Mucosa of rectum (tissue), 2 donors: ENCODE data around the gene WNT10A.
"Not testable (repeated sequence)": the region's sequence is repeated elsewhere in the genome, so short reads cannot be mapped to it uniquely, and the experiment has no call there.

ENCODE experiments used
- H3K27ac ChIP-seq, 2 donors: one replicate each; pipeline ENCODE4 v1.7.0; 2013; ENCODE audit warnings: inconsistent platforms in 2 of 2, low read depth in 2 of 2, low read length in 2 of 2
- H3K27me3 ChIP-seq, 2 donors: one replicate each; pipeline ENCODE4 v1.7.0; 2013; ENCODE audit warnings: low read length in 2 of 2; ENCODE audit not compliant: control insufficient read depth in 2 of 2, insufficient read depth in 2 of 2
- H3K36me3 ChIP-seq, 2 donors: one replicate each; pipeline ENCODE4 v1.7.0; 2013; ENCODE audit warnings: low read length in 2 of 2; ENCODE audit not compliant: control insufficient read depth in 2 of 2, insufficient read depth in 2 of 2
- H3K4me1 ChIP-seq, 2 donors: one replicate each; pipeline ENCODE4 v1.7.0; 2013; ENCODE audit warnings: low read length in 2 of 2, mild to moderate bottlenecking in 1 of 2; ENCODE audit not compliant: control insufficient read depth in 2 of 2, insufficient read depth in 2 of 2
- H3K4me3 ChIP-seq, 2 donors: one replicate each; pipeline ENCODE4 v1.7.0; 2013; ENCODE audit warnings: low read length in 2 of 2
- H3K9ac ChIP-seq, 2 donors: one replicate each; pipeline ENCODE4 v1.7.0; 2013; ENCODE audit warnings: low read length in 2 of 2, low read depth in 1 of 2, mild to moderate bottlenecking in 1 of 2
- H3K9me3 ChIP-seq, 2 donors: one replicate each; pipeline ENCODE4 v1.7.0; 2013; ENCODE audit warnings: low read length in 2 of 2; ENCODE audit not compliant: control insufficient read depth in 2 of 2
- donor health status: healthy.
- donor health status: Normal muscosa, but diverticular disease.

WNT10A gene

DNA sequence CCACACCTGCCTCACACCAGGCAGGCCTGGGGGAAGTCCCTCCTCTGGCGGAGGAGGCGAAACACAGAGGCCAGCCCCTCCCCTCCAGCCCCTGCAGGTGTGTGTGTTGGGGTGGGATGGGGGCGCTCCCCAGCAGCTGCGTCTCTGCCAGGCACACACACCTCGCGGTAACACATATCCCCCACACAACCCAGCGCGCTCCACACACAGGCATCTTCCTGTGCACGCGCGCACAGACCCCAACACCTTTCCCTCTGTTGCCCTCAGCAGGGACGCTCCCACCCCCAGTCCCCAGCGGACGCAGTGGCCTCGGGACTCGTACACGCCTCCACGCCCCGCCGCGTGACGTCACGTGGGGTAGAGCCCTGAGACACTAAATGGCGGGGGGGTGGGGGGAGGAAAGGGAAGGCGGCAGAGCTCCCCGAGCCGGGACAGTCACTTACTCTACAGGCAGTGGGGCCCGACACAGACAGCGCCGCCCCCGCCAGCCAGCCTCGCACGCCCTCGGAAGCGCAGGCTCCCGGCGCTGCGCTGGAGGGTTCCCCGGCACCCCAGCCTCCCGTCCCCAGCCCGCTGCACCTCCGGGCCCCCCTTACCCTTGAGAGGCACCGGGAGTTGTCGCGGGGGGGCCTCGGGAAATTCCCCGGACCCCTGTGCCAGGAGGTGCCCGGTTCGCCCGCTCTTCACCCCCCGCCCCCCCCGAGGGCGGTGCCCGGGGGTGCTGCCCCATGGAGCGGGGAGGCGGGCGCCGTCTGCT lies at the start of gene WNT10A:
Gene WNT10A, plus strand, starts transcription at position 751 of the 757 bp plus-strand sequence. CDS start 144 bp downstream, outside the sequence.
- Histone ChIP-seq H3K9me3 (no peaks in the 10 kb centered on the region), H3K36me3 (no peaks in the 10 kb centered on the region), H3K4me3 (peak within 1 kb of the TSS; percentile 10 to 46), H3K27ac (peak within 1 kb of the TSS; percentile 34 to 54), H3K4me1 (peaks cover 11% of the 10 kb centered on the region in 2 donors), H3K9ac (peak within 1 kb of the TSS; percentile 2 to 23), H3K27me3 (peaks cover 48 to 69% of the 10 kb centered on the region in 2 donors)

DNA sequence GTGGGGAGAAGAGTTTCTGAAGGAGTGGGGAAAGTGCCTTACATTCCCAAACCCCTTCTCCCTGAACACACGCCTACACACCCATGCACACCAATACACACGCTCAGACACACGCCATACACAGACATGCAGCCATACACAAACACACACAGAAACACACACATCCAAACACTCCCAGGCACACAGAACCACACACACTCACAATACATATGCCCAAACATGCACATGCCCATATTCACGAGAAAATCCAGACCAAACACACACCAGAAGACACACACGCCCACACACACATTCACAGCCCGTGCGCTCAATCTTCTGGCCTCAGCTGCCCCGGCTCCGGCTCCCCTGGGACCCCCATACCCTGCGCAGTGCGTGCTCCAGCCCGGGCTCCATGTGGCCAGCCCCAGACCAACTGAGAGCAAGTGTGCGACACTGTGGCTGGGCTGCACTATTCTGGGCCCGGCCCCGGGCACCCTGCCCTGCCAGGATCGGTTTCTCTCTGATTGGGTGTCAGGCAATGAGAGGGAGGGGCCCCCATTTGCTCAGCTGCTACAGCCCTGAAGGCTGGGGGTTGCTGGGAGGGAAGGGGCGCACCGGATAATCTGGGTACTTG lies 49.2 kb upstream of the WNT10A start, which contains the start of gene PRKAG3:
Gene PRKAG3, minus strand, starts transcription at position 426 of the 613 bp plus-strand sequence.
- no peak within 1 kb of the TSS for H3K9ac ChIP-seq
- peaks cover 6 to 13% of the 10 kb centered on the region in 2 donors for H3K27me3 ChIP-seq
- H3K27ac ChIP-seq, result no peak within 1 kb of the TSS
- H3K9me3 ChIP-seq, result no peaks in the 10 kb centered on the region
- no peaks in the 10 kb centered on the region for H3K4me1 ChIP-seq
- no peak within 1 kb of the TSS for H3K4me3 ChIP-seq
- H3K36me3 ChIP-seq, result no peaks in the 10 kb centered on the region

DNA sequence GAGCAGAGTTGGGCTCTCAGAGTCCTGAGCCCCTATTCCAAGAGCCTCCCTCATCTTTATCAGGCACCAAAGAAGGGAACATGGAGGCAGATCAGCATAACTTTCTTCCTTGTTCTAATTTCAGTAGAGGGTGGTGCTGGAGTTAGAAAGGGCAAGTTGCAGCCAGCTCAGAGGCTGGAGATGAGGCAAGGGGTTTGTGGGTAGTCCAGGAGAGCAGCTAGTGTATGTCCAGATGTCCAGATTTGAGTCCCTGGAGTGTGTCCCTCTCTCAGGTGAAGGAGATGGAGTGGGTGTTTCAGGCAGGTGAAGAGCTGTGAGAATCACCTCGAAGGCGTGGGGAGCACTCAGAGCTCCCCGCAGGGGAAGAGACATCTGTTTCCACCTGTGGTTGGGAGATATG lies 48.6 kb upstream of the WNT10A start:
- no peak overlapping the region for H3K9ac ChIP-seq
- no peaks in the 10 kb centered on the region for H3K36me3 ChIP-seq
- H3K9me3 ChIP-seq, result no peaks in the 10 kb centered on the region
- H3K4me1 ChIP-seq, result no peaks in the 10 kb centered on the region
- H3K4me3 ChIP-seq, result no peak overlapping the region
- peaks cover 6 to 13% of the 10 kb centered on the region in 2 donors for H3K27me3 ChIP-seq
- no peak overlapping the region for H3K27ac ChIP-seq

DNA sequence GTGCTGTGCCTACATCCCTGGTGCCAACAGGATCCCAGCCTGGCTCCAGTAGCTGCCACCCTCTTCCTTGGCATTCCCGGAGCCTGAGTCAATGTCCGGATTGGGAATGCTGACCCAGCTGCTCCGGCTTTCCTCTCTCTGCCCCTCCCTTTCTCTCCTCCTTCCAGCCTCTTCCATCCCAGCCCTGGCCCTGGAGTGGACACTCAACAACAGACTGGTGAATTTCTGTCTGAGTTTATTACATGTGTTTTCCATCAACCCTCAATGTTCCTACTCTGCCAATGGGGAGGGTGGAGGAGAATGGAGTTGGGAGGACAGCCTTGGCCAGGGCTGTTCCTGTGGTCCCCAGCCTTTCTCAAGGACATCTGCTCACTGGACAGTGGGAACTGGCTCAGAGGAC lies 48.1 kb upstream of the WNT10A start:
- no peaks in the 10 kb centered on the region for H3K4me1 ChIP-seq
- no peaks in the 10 kb centered on the region for H3K9me3 ChIP-seq
- H3K9ac ChIP-seq, result no peak overlapping the region
- no peak overlapping the region for H3K27ac ChIP-seq
- H3K4me3 ChIP-seq, result no peak overlapping the region
- no peaks in the 10 kb centered on the region for H3K36me3 ChIP-seq
- H3K27me3 ChIP-seq, result peaks cover 6 to 13% of the 10 kb centered on the region in 2 donors

DNA sequence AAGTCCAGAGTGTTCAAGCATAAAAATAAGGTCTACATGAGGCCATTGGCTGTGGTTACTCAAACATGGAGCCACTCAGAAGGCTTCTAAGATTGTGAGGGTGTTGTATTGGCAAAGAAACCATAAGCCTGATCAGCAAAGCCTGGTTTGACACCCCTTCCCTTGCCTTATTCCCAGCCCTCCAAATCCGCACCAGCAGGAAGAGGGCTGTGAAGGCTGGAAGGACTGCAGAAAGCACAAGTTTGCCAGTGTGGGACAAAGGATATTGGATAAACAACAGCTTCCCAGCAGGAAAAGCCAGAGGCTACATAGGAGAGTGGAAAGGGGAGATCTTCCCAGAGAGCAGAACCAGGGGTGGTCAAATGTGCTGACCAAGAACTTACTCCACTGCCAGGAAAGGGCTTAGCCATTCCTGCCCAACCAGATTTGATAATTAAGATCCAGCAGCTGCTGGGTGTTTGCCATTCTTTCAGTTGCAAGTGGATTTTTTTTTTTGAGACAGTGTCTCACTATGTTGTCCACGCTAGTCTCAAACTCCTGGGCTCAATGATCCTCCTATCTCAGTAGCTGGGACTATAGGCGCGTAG lies 47.5 kb upstream of the WNT10A start:
- H3K27me3 ChIP-seq, result peaks cover 6 to 13% of the 10 kb centered on the region in 2 donors
- no peaks in the 10 kb centered on the region for H3K9me3 ChIP-seq
- H3K4me1 ChIP-seq, result no peaks in the 10 kb centered on the region
- H3K36me3 ChIP-seq, result no peaks in the 10 kb centered on the region
- H3K9ac ChIP-seq, result no peak overlapping the region
- H3K27ac ChIP-seq, result no peak overlapping the region
- H3K4me3 ChIP-seq, result no peak overlapping the region

DNA sequence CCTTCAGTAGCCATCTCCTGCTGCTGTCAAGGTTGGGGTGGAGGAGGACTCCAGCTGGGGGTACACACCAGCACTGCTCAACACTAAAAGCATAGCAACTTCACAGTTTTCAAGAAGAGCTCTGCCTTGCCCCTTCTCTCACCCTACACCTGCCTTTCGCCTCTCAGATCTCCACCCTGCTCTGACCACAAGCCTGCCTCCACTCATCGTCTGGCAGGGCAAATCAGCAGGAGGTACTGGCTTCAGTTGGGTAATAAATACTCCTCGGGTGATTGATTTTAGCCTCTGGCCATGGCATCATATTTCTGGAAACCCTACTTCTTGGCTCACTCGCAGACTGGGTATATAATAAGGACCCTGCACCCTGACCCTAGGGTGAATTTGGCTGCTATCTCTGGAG lies 46.0 kb upstream of the WNT10A start:
- Histone ChIP-seq H3K9ac (no peak overlapping the region), H3K9me3 (no peaks in the 10 kb centered on the region), H3K36me3 (no peaks in the 10 kb centered on the region), H3K4me3 (no peak overlapping the region), H3K27me3 (peaks cover 10 to 20% of the 10 kb centered on the region in 2 donors), H3K4me1 (no peaks in the 10 kb centered on the region), H3K27ac (no peak overlapping the region)

DNA sequence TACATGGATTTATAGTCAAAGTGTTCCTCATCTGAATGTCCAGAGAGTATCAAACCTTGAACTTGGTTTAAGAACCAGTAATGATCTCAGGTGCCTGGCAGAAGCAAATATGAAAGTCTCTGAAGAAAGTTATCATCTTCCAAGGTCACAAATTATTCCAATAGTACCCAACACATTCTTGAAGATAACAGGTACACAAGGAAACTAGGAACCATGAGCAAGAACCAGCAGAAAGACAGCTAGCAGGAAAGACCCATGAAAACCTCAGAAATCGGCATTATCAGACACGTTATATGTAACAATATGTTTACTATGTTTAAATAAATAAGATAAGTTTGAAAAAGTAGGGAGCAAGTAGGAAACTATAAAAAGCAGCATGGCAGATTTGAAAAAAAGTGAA lies 43.2 kb upstream of the WNT10A start:
- H3K36me3 ChIP-seq, result no peaks in the 10 kb centered on the region
- peaks cover 7 to 19% of the 10 kb centered on the region in 2 donors for H3K27me3 ChIP-seq

DNA sequence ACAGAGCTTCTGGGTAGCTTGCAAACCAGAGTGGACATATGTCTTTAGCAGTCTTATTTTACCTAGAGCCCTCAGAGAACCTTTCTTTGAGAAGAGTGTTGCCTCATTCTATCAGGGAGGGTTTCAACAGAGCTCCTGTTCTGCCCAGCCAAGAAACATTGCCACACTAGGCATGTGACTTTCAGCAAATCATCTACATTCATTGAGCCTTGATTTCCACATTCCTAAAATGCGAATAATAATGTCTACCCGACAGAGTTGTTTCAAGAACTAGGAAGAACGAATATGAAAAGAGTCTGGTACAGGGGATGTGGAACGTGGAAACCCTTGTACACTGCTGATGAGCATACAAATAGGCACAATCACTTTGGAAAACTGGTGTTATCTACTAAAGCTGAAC lies 41.2 kb upstream of the WNT10A start:
- H3K9ac ChIP-seq, result no peak overlapping the region
- H3K4me3 ChIP-seq, result no peak overlapping the region
- H3K4me1 ChIP-seq, result no peaks in the 10 kb centered on the region
- no peak overlapping the region for H3K27ac ChIP-seq
- H3K27me3 ChIP-seq, result peaks cover 3 to 12% of the 10 kb centered on the region in 2 donors
- no peaks in the 10 kb centered on the region for H3K36me3 ChIP-seq
- no peaks in the 10 kb centered on the region for H3K9me3 ChIP-seq

More for the DNA sequence above, 43.2 kb upstream of the WNT10A start:
- no peaks in the 10 kb centered on the region for H3K4me1 ChIP-seq
- no peaks in the 10 kb centered on the region for H3K9me3 ChIP-seq
- no peak overlapping the region for H3K9ac ChIP-seq
- no peak overlapping the region for H3K4me3 ChIP-seq
- no peak overlapping the region for H3K27ac ChIP-seq

DNA sequence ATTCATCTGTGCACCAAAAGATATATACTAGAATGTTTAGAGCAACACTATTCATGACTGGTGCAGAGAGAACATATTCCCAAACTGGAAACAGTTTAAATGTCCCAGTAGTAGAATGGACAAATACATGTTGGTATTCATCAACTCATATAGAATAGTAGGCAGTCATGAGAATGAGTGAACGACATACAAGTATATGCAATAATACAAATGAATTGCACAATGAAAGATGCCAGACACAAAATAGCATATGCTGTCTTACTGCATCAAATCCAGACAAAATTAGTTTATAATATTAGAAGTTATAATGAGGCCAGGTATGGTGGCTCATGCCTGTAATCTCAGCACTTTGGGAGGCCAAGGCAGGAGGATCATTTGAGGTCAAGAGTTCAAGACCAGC lies 40.8 kb upstream of the WNT10A start:
- Histone ChIP-seq H3K4me1 (no peaks in the 10 kb centered on the region), H3K36me3 (no peaks in the 10 kb centered on the region), H3K9ac (no peak overlapping the region), H3K4me3 (no peak overlapping the region), H3K27ac (no peak overlapping the region), H3K9me3 (no peaks in the 10 kb centered on the region), H3K27me3 (peaks cover 3 to 12% of the 10 kb centered on the region in 2 donors)

DNA sequence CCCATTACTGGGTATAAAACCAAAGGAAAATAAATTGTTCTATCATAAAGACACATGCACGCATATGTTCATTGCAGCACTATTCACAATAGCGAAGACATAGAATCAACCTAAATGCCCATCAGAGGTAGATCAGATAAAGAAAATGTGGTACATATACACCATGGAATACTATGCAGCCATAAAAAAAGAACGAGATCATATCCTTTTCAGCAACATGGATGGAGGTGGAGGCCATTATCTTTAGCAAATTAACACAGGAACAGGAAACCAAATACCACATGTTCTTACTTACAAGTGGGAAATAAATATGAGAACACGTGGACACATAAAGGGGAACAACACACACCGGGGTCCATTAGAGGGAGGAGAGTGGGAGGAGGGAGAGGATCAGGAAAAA lies 36.3 kb upstream of the WNT10A start:
- H3K9me3 ChIP-seq, H3K36me3 ChIP-seq, H3K4me3 ChIP-seq, H3K4me1 ChIP-seq, H3K27me3 ChIP-seq, H3K9ac ChIP-seq, H3K27ac ChIP-seq: not testable (repeated sequence)
